OCI-LY1 (cell line): ENCODE data around the gene TEX14.

Experiments used
- H2AFZ ChIP-seq: fragments of 200-600 bp; sonication (generic), shearing (Covaris generic); 2 replicates; pipeline ENCODE4 v1.6.0; 2014; ENCODE audit warnings: antibody characterized with exemption, mild to moderate bottlenecking, low read length
- H3F3A ChIP-seq: fragments of 200-600 bp; sonication (generic), shearing (Covaris generic); 2 replicates; pipeline ENCODE4 v1.6.0; 2014; ENCODE audit warnings: mild to moderate bottlenecking, antibody characterized with exemption, low read length, moderate library complexity; ENCODE audit not compliant: insufficient read depth
- H3K27ac ChIP-seq: fragments of 200-600 bp; sonication (generic); 2 replicates; pipeline ENCODE4 v1.5.1; 2014; ENCODE audit warnings: low read length, mixed run types, mild to moderate bottlenecking, low read depth; ENCODE audit not compliant: poor library complexity, severe bottlenecking
- H3K27me3 ChIP-seq: fragments of 200-600 bp; sonication (generic); 2 replicates; pipeline ENCODE4 v1.6.0; 2014; ENCODE audit warnings: antibody characterized with exemption, mild to moderate bottlenecking, low read length, moderate library complexity; ENCODE audit not compliant: insufficient read depth
- H3K36me3 ChIP-seq: fragments of 200-600 bp; sonication (generic); 2 replicates; pipeline ENCODE4 v1.6.1; 2014; ENCODE audit warnings: mild to moderate bottlenecking, antibody characterized with exemption, low read length, moderate library complexity, mixed read lengths; ENCODE audit not compliant: insufficient read depth
- H3K4me1 ChIP-seq: fragments of 200-600 bp; sonication (generic); 2 replicates; pipeline ENCODE4 v1.5.1; 2014; ENCODE audit warnings: mild to moderate bottlenecking, low read length, moderate library complexity; ENCODE audit not compliant: insufficient read depth, severe bottlenecking
- H3K4me2 ChIP-seq: fragments of 200-600 bp; sonication (generic), shearing (Covaris generic); 2 replicates; pipeline ENCODE4 v1.6.1; 2014; ENCODE audit warnings: low read length
- H3K4me3 ChIP-seq: fragments of 200-600 bp; sonication (generic); 2 replicates; pipeline ENCODE4 v1.5.1; 2014; ENCODE audit warnings: low read length, low read depth, mild to moderate bottlenecking, mixed read lengths; ENCODE audit not compliant: poor library complexity, severe bottlenecking
- H3K79me2 ChIP-seq: fragments of 200-600 bp; shearing (Covaris generic); 2 replicates; pipeline ENCODE4 v1.6.1; 2016; ENCODE audit warnings: mixed run types, low read length, mixed read lengths; ENCODE audit not compliant: insufficient read depth
- H3K9ac ChIP-seq: fragments of 200-600 bp; sonication (generic), shearing (Covaris generic); 2 replicates; pipeline ENCODE4 v1.6.1; 2014; ENCODE audit warnings: mild to moderate bottlenecking, low read length, mixed read lengths
- H3K9me2 ChIP-seq: fragments of 200-600 bp; sonication (generic), shearing (Covaris generic); 2 replicates; pipeline ENCODE4 v1.6.1; 2014; ENCODE audit warnings: low read depth, mild to moderate bottlenecking, low read length, mixed read lengths
- H3K9me3 ChIP-seq: fragments of 200-600 bp; shearing (Covaris generic); 2 replicates; pipeline ENCODE4 v1.6.1; 2014; ENCODE audit warnings: low read length, mixed read lengths
- H4K20me1 ChIP-seq: fragments of 200-600 bp; sonication (generic), shearing (Covaris generic); 2 replicates; pipeline ENCODE4 v1.6.0; 2016; ENCODE audit warnings: mild to moderate bottlenecking, low read length; ENCODE audit not compliant: insufficient read depth
- CTCF ChIP-seq: fragments of 200-600 bp; sonication (generic), shearing (Covaris generic); IDR thresholded peaks from 2 replicates; pipeline ENCODE4 v1.5.1; 2017; ENCODE audit warnings: mild to moderate bottlenecking, antibody characterized with exemption, low read length, moderate library complexity, mixed read lengths
- EZH2 ChIP-seq: fragments of 200-600 bp; sonication (generic), shearing (Covaris generic); IDR thresholded peaks from 2 replicates; pipeline ENCODE4 v1.8.0; 2017; ENCODE audit warnings: borderline replicate concordance, mixed run types, mild to moderate bottlenecking, antibody characterized with exemption, low read length, moderate library complexity, mixed read lengths

Gene TEX14

DNA sequence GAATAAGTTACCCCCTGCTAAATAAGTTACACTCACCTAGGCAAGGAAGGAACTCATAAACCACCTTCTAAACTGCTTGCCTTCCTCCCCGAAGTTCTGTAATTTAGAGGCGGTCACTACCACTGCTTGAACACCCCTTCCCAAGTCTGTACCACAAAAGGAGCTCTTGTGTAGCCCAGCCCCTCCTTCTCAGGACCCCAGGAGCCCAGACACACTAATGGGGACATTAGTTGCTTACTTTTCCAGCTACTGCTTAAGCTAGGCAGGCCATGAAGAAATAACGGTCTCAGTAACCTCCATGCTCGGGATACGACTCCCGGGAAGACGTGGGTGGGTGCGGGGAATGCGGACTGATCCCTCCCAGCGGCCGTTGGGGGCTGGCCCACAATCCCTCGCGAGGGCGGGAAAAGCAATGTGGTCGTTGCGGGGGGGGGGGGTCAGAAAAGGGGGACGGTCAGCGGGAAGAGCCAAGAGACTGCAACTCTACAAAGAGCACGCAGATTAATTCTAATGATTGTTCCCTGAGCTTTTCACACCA is at the start of gene TEX14:
Gene TEX14, minus strand, starts transcription at position 345 of the 538 bp plus-strand sequence. CDS start 40,044 bp downstream, outside the sequence.
- H3K4me3 ChIP-seq, result peak within 1 kb of the TSS; percentile 80
- H3K9ac ChIP-seq, result peak within 1 kb of the TSS; percentile 90
- H3K27ac ChIP-seq, result peak within 1 kb of the TSS; percentile 56
- H3K27me3 ChIP-seq, result no peaks in the 10 kb centered on the region
- H3K9me3 ChIP-seq, result no peaks in the 10 kb centered on the region
- TF ChIP-seq EZH2, result no peak
- H3F3A ChIP-seq, result no peaks in the 10 kb centered on the region
- H3K4me2 ChIP-seq, result peak within 1 kb of the TSS; percentile 89
- peaks cover 25% of the 10 kb centered on the region; the same call in 1 of the 2 replicates for H3K36me3 ChIP-seq
- no peaks in the 10 kb centered on the region for H4K20me1 ChIP-seq
- H2AFZ ChIP-seq, result peak within 1 kb of the TSS; percentile 91
- H3K4me1 ChIP-seq, result peaks cover 24% of the 10 kb centered on the region
- peaks cover 25% of the 10 kb centered on the region for H3K79me2 ChIP-seq
- no peaks in the 10 kb centered on the region for H3K9me2 ChIP-seq

- H3K9ac ChIP-seq, result no peak overlapping the region
- H4K20me1 ChIP-seq, result no peaks in the 10 kb centered on the region
- H3K4me1 ChIP-seq, result no peaks in the 10 kb centered on the region
- no peaks in the 10 kb centered on the region for H3K9me2 ChIP-seq
- no peaks in the 10 kb centered on the region for H3F3A ChIP-seq
- H3K79me2 ChIP-seq, result no peaks in the 10 kb centered on the region
- H3K4me3 ChIP-seq, result no peak overlapping the region
- no peak overlapping the region for H3K27ac ChIP-seq
- no peak overlapping the region for H3K4me2 ChIP-seq
- no peak overlapping the region for H2AFZ ChIP-seq
- no peaks in the 10 kb centered on the region for H3K27me3 ChIP-seq
- no peaks in the 10 kb centered on the region for H3K9me3 ChIP-seq
- no peaks in the 10 kb centered on the region for H3K36me3 ChIP-seq
- TF ChIP-seq CTCF (no peak), EZH2 (no peak)
Observed at GRCh38 chr17:58741121-58741625, 49.3 kb upstream of the TEX14 start.

DNA sequence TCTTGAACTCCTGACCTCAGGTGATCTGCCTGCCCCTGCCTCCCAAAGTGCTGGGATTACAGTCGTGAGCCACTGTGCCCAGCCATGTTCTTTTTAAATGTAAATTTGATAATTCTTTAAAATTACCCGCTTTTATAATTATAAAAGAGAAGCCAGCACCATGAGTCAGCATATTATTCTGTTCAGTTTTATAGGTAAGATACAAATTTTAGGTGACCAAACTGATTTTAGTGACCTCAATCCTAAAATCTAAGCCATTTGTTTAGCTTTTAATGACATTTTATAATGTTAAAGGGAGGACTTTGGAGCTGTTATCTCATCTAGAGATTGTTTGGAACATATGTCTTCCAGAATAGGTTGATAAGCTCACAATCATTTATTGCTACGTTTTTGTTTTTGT is 43.0 kb upstream of the TEX14 start:
- H3K79me2 ChIP-seq, result no peaks in the 10 kb centered on the region
- no peak overlapping the region for H3K4me3 ChIP-seq
- no peaks in the 10 kb centered on the region for H4K20me1 ChIP-seq
- no peak overlapping the region for H3K27ac ChIP-seq
- no peak overlapping the region for H3K4me2 ChIP-seq
- no peak overlapping the region for H2AFZ ChIP-seq
- TF ChIP-seq CTCF (no peak), EZH2 (no peak)
- H3K9me2 ChIP-seq, result no peaks in the 10 kb centered on the region
- H3F3A ChIP-seq, result 0 out of 2 replicates have a peak, but pooled peaks cover 2% of the 10 kb centered on the region
- no peaks in the 10 kb centered on the region for H3K36me3 ChIP-seq
- no peaks in the 10 kb centered on the region for H3K27me3 ChIP-seq
- no peaks in the 10 kb centered on the region for H3K9me3 ChIP-seq
- no peaks in the 10 kb centered on the region for H3K4me1 ChIP-seq
- H3K9ac ChIP-seq, result no peak overlapping the region

DNA sequence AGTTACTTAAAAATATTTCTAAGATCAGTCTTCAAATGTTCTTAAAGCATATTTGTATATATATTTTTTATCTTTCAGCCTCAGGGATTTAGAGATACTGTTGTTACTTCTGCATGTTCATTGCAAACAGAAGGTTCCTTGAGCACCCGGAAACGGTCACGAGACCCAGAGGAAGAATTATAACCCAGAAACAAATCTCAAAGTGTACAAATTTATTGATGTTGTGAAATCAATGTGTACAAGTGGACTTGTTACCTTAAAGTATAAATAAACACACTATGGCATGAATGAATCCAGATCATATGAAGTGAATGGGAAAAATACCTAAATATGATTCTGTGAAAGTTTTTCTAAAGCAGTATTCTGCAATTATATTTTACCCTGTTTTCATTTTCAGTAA is 42.2 kb upstream of the TEX14 start:
- no peak overlapping the region for H2AFZ ChIP-seq
- H3K79me2 ChIP-seq, result no peaks in the 10 kb centered on the region
- H3K4me3 ChIP-seq, result no peak overlapping the region
- TF ChIP-seq CTCF (no peak), EZH2 (no peak)
- H3K9ac ChIP-seq, result no peak overlapping the region
- no peak overlapping the region for H3K4me2 ChIP-seq
- H4K20me1 ChIP-seq, result no peaks in the 10 kb centered on the region
- no peak overlapping the region for H3K27ac ChIP-seq
- H3F3A ChIP-seq, result 0 out of 2 replicates have a peak, but pooled peaks cover 2% of the 10 kb centered on the region
- H3K27me3 ChIP-seq, result no peaks in the 10 kb centered on the region
- H3K9me2 ChIP-seq, result no peaks in the 10 kb centered on the region
- no peaks in the 10 kb centered on the region for H3K4me1 ChIP-seq
- H3K36me3 ChIP-seq, result no peaks in the 10 kb centered on the region
- no peaks in the 10 kb centered on the region for H3K9me3 ChIP-seq
